Measurements from ENCODE around the gene ARGLU1.

The ARGLU1 gene

DNA sequence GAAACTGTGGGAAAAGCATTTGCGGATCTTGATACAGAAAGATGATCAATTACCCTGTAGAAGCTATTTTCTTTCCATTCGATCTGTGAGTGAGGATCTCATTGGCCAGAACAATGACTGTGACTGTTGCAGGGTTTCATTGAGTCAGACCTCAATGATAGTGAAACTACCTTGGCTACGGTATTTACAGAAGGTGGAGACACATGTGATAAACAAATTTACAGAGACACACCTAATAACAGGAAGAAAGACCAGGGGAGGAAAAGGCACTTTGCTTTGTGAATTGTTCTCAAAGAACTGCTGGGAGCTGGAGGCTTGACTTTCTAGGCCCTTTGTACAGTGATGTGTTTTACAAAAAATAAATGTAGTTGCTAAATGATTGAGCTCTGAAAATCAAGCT, 19.9 kb upstream of the ARGLU1 start:
- DNase-seq (ENCODE audit: low read depth in 2 of 3, low spot score in 2 of 3), result no peak

DNA sequence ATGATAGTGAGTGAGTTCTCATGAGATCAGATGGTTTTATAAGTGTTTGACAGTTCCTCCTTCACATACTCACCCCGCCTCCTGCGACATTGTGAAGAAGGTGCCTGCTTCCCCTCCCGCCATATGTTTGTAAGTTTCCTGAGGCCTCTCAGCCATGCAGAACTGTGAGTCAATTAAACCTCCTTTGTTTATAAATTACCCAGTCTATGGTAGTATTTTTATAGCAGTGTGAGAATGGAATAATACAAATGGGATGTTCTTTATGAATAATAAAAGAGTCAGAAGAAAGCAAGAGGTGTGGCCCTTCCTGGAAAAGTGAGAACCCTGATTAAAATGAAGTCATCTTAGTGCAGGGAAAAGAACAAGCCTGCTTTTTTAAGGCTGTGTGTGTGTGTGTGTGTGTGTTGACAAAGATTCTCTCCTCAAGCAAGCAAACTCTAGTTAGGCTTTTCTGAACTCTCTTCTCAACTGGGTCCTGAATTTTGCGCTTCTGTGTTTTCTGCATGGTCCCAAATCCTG, 18.8 kb upstream of the ARGLU1 start:
- no peak for DNase-seq (ENCODE audit: low read depth in 2 of 3, low spot score in 2 of 3)

DNA sequence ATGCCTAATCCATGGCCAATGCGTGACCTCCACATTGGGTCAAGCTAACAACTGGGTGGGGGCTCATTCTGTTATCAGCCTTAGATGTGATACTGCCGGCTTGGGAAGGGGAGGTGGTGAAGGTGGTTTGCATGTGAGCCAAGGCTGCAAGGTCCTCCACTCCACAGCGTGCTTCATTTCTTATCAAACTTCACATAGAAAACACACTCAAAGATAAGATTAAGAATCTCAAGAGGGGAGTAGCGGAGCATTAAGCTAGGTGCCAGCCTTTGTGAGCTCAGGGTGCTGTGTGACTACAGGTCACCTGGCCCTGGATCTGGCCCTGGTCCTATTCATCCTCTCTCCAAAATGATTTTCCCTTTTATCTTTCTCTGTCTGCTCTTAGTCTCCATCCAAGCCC, 13.3 kb upstream of the ARGLU1 start:
- no peak for DNase-seq (ENCODE audit: low read depth in 2 of 3, low spot score in 2 of 3)

DNA sequence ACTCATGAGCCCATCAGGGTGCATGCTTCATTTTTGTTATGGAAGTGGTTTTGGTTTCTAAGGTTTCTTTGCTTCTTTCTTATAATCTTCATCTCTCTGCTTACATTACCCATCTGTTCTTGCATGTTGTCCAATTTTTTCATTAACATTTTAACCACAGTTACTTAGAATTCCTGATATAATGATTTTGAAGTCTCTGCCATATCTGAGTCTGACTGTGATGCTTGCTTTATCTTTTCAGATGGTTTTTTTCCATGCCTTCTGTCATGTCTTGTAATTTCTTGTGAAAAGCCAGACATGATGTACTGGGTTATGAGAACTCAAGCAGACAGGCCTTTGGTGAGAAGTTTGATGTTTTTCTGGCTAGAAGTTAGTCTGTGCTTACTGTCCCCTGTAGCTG, 8.0 kb upstream of the ARGLU1 start:
- no peak for DNase-seq (ENCODE audit: low read depth in 2 of 3, low spot score in 2 of 3)

DNA sequence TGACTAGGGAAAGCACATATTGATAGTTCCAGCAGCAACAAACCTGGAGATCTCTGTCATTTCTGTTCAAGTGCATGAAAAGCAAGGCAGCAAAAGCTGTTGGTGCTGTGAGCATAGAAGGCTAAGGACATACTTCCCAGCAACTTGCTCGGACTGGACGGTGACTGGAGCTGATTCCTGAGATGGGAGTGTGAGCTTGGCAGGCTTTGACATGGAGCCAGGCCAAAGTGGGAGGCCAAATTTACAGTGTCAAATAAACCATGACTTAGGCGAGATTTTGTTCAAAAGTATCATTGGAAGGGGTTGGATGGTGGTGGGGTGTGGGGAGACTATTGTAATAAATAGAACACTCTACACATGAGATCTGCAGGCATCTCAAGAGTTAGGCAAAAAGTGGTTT, 5.9 kb upstream of the ARGLU1 start:
- DNase-seq (ENCODE audit: low read depth in 2 of 3, low spot score in 2 of 3), result no peak

DNA sequence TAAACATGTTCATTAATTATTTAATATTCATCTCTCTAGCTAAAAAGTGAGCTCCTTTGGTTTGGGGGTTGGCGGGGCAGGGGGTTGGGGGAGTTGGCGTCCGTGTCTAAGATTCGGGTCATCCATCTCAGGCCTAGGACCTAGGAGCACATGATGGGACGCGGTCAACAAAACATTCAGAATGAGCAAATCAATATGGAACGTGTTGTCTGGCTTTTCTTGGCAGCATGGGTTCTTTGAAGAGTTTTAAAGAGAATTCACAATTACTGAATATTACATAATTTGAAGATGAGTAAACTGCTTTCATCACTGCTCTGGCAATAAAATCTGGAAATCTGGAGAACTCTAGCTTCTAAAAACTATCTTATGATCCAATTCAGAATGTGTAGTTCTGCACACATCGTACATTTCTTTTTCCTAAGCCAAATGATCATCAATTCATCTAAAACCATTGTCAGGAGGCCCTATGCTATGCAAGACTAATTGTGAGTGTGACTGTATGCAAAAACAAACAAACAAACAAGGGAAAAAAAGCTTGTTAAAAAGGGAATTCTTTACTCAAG, 5.4 kb upstream of the ARGLU1 start:
- no peak for DNase-seq (ENCODE audit: low read depth in 2 of 3, low spot score in 2 of 3)

DNA sequence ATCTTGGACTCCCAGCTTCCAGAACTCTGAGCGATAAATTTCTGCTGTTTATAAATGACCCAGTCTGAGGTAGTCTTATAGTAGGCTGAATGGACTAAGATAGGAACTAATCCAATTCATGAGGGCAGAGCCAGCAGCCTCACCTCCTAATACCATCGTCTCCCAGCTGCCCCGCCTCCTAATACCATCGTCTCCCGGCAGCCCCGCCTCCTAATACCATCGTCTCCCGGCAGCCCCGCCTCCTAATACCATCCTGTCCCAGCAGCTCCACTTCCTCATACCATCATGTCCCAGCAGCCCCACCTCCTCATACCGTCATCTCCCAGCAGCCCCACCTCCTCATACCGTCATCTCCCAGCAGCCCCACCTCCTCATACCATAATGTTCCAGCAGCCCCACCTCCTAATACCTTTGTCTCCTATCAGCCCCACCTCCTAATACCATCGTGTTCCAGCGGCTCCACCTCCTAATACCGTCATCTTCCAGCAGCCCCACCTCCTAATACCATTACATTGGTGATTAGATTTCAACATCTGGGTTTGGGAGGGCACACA, 2.4 kb upstream of the ARGLU1 start:
- DNase-seq (ENCODE audit: low read depth in 2 of 3, low spot score in 2 of 3), result peak in 1 of 3 experiments; percentile 14

DNA sequence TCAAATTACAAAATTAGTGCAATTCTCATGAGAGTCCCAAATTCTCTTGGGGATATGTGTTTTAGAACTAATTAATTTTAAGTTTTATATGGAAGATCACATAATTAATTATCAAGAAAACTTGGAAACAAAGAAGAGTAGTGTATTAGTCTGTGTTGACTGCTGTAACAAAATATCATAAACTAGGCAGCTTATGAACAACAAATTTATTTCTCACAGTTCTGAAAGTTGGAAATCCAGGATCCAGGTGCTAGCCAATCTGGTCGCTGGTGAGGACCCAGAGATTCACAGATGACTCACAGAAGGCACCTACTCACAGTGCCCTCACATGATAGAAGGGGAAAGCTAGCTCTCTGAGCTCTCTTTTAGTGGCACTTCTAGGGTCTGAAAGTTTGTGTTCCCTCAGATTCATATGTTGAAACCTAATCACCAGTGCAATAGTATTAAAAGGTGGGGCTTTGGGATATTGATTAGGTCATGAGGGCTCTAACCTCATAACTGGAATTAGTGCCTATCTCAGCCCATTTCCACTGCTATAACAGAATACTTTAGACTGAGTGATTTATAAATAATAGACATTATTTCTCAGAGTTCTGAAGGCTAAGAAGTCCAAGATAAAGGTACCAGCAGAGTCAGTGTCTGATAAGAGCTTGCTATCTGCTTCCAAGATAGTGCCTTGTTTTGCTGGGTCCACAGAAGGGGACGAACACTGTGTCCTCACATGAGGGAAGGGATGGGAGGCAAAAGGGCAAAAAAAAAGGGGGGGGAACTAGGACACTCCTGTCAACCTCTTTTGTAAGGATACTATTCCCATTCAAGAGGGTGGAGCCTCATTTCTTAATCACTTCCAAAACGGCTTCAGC, 1.5 kb upstream of the ARGLU1 start:
- no peak for DNase-seq (ENCODE audit: low read depth in 2 of 3, low spot score in 2 of 3)

DNA sequence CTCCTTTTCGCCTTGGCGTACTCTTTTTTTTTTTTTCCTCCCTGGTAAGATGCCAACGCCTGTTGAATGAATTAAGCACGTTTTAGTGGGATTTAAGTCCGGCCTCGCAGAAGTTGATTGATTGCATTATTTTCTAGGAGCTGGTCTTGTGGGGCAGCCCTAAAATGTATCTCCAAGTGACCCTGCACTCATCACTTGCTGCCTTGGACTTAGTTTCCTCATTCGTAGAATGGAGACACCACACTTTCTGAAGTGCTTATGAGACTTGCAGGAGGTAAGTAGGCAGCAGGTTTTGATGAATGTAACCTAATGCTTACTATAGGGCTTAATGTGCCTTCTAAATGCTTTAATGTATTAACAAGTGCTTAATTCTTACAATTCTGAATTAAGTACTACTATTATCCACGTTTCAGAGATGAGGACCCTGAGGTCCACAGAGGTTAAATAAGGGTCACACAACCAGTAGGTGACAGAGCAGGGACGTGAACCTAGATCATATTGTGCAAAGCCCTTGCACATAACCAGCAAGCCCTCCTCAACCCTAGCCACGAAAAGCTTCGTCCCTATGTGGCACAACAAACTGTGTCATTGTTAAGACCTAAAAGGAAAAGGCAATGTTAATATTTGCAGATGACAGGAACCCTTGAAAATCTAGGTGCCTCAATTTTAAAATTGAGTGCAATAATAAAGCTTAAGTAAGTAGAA, 514 bp upstream of the ARGLU1 start:
- DNase-seq (ENCODE audit: low read depth in 2 of 3, low spot score in 2 of 3), result no peak

DNA sequence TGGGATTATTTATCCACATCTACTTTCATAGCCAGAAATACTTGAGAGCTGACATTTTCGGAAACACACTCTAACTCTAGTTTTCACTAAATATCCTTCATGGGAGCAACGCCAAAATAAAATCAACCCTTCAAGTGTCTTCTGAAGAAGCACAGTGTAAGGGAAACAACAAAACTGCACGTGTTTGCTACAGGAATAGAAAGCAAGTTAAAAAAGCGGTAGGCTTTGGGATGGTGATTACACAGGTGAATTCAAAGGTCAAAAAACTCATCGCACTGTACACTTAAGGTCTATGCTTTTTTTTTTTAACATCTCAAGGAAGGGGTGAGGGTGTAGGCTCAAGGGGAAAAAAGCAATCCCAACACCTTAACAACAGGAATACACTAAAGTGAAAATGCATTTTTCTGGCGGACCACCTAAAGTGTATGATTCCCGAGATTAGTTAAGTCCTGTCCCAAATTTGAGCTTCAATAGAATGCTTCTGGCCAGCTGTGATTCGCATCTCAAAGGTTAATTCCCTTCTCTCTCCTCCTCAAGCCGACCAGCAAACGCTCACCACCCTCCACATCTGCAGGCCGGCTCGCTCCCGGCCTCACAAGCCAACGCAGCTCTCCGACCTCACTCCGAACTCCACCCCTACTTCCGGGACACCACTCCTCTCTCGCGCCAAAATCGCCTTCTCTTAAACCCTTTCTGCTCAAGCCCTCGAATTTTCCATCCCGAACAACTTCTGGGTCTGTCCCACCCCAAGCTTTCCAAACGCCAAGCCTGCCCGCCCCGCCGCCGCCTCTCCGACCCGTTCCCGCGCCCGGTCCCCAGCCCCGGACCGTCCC, 1.1 kb downstream of the ARGLU1 start:
- peak in 2 of 3 experiments; percentile 10 to 18 for DNase-seq (ENCODE audit: low read depth in 2 of 3, low spot score in 2 of 3)

DNA sequence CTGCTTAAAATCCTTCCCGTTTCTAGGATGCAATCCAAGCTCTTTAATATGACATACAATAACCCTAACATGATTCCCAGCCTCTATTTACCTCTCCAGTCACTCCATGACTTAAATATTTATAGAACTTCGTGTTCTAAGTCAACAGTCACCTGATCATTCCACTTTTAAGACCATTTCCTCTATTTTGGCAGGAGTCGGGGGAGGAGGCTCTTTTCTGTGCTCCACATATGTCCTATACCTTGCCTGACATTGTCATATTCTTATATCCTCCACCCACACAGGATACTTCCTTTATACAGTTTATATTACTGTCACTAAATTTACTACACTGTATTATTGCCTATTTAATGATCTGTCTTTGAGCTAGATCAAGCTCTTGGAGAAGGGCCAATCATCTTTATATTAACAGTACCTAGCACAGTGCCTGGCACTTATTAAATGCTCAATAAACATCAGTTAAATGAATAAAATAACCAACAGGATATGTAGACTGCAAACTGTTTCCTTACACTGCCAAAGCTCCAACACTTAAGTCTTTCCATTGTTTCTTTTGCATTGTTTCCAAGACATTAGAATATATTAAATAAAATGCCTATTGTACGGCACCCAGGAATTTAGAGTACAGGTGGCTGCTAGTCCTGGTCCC, 2.7 kb downstream of the ARGLU1 start:
- no peak for DNase-seq (ENCODE audit: low read depth in 2 of 3, low spot score in 2 of 3)

DNA sequence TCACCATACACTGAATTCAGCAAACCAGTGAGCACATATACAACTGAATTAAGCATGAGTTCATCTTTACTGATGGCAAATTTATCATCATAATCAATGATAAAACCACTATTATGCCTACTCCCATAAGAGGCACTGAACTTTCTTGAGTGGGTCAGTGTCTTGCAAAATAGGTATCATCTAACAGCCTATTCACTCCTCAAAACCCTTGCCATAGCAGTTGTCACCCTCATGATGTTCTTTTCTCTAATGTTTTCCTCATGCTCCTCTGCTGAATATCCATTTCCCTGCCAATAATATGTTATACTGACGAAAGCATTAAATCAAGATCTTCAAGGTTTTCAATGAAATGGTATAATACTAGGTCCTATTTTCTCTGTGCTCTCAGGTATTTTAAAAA, 5.6 kb downstream of the ARGLU1 start:
- no peak for DNase-seq (ENCODE audit: low read depth in 2 of 3, low spot score in 2 of 3)

DNA sequence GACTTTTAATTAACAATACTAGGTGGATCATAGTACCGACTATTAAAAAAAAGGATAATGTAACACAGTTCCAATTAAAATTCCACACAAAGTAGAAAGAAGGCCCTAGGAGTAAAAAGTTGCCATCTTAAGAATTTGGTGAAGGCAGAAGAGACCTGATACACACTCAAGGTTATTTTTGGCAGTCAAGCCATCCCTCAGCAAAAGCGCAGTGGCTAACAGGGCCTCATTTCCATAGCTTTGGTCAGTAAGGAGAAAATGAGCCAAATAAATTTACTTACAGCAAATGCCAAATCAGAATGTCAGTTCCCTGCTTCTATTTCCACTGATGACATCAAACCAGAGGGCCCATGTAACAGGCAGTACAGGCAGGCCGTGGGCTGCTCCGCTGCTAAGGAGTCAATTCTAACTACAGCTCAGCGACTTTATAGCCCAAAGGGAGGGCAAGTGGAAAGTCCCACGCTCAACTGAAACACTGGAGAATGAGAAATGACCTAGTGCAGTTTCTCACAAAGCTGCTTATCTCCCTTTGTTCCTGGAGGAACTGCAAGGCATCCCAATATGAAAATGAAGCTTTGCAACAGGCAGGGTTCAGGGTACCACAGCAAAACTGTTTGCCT, 6.3 kb downstream of the ARGLU1 start:
- peak in 1 of 3 experiments; percentile 28 for DNase-seq (ENCODE audit: low read depth in 2 of 3, low spot score in 2 of 3)

DNA sequence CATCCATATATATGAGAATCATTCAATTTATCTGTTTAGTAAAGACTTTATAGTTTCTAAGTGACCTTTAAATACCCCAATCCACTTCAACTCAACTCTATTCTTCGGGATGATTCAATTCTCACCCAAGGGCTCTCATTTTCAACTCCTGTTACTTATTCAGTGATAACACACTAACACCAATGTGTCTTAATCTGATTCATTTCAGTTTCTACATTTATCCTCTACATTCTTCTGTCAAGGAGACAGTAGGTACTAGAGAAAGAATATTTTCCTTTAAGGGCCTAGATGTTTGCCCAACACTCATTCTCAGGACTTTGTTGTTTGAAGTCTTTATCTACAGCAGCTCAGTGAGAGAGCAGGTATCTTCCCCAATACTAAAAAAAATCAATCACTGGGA, 7.1 kb downstream of the ARGLU1 start:
- no peak for DNase-seq (ENCODE audit: low read depth in 2 of 3, low spot score in 2 of 3)

DNA sequence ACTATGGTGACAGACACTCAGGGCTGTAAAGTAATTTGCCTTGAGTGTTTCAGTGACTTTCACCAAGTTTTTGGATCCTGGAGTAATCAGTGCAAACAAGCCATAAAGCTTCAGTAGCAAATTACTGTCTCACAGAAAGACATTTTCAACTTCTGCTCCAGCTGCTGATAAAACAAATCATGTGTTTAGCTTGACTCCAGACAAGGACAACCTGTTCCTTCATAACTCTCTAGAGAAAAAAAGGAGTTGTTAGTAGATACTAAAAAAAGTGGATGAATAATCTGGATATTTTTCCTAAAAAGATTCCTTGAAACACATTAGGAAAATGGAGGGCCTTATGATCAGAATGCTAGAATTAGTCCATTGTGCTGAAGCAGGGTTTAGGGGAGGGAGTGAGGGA, 9.4 kb downstream of the ARGLU1 start:
- DNase-seq (ENCODE audit: low read depth in 2 of 3, low spot score in 2 of 3), result no peak

DNA sequence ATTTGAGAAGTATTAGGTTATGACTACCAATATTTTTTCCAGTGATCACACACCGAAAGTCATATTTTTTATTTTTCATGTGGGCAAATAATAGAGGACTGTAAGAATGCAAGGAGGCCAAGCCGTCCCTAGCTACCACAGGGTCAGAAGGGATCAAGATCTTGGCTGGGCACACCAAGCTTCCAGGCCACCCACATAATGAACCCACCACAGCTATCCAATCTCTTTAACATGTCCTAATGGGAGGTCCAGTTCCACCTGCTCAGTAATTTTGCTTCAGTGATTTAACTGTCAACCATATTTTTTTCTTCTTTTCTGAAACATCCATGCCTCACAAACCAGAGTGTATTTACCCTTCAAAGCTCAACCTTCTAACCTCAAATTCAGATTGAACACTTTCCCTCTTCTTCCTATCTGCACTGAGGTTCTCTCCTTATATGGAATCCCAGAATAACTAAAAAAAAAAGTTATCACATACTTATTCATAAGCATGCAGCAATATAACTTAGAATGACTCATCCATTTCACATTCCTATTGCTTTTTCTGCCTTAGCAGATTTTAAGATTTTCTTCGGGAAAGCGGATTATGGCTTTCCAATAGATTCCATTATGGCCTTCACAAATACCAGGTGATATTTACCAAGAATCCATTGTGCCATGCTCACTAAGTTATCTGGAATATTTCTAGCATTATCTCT, 12.2 kb downstream of the ARGLU1 start:
- no peak for DNase-seq (ENCODE audit: low read depth in 2 of 3, low spot score in 2 of 3)

DNA sequence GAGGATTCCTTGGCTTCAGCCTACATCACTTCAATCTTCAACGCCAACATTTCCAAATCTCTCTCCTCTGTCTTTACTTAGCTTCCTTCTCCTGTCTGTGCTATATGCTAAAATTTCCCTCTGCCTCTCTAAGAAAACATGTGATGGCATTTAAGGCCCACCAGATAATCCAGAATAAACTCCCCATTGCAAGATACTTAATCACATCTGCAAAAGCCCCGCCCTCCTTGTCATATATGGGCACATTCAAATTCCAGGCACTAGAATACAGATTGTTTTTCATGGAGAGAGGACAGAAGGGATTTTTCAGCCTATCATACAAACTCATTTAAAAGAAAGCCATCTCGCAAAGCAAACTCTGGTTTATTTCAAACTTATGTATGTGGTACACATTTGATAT, 16.2 kb downstream of the ARGLU1 start:
- no peak for DNase-seq (ENCODE audit: low read depth in 2 of 3, low spot score in 2 of 3)

DNA sequence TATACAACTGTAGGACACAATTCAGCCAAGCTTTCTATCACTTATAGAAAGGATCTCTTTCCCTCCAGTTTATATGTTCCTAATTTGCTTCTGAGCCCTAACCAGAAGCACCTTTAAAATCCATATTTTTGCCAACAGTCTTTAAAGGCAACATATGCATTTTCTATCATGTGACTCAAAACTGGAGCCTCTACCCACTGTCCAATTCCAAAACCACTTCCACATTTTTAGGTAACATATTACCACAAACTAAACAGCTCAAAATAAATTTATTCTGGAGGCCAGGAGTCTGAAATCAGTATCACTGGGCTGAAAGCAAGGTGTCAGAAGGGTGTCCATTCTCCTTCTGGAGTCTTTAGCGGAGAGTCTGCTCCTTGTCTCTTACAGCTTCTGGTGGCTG, 16.6 kb downstream of the ARGLU1 start:
- DNase-seq (ENCODE audit: low read depth in 2 of 3, low spot score in 2 of 3), result no peak

DNA sequence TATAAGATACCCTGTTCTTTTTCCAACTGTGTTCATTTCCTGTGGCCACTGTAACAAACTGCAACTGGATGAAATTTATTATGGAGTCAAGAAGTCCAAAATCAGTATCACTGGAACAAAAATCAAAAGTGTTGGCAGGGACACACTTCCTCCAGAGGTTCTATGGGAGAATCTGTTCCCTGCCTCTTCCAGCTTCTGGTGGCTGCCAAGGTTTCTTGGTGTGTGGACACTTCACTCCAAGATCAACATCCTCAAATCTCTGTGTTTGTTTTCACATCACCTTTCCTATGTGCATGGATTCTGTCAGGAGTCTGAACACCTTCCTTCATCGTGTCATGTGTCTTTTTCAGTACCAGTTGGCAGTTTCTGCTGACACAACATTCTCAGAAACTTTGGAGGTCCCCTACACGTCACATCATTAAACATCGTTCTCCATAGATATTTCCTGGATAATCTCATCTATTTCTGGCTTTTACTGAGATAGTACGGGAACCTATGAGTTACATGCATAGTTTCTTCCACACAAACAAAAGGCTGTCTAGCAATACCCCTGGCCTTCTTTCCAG, 17.3 kb downstream of the ARGLU1 start:
- no peak for DNase-seq (ENCODE audit: low read depth in 2 of 3, low spot score in 2 of 3)

All from activated CD8-positive, alpha-beta memory T cell treated with anti-CD3 and anti-CD28 coated beads for 48 hours (primary cell).